A673 (cell line): Measurements from ENCODE around the gene TAS2R8.

Source experiments
- EZH2 ChIP-seq: fragments of 200-600 bp; sonication (generic); IDR thresholded peaks from 2 replicates; pipeline ENCODE4 v1.6.1; 2017; ENCODE audit warnings: borderline replicate concordance, low read depth, mild to moderate bottlenecking, mixed read lengths, antibody characterized with exemption, low read length; ENCODE audit not compliant: poor library complexity, severe bottlenecking
- TF ChIP-seq, protein P1 (sequence below): fragments of 300-800, 200-600 bp; sonication (generic); conservative IDR thresholded peaks from 2 replicates; pipeline ENCODE4 v1.5.1; 2017; ENCODE audit warnings: low read depth, mild to moderate bottlenecking, antibody characterized with exemption, low read length, moderate library complexity, mixed read lengths

DNA sequence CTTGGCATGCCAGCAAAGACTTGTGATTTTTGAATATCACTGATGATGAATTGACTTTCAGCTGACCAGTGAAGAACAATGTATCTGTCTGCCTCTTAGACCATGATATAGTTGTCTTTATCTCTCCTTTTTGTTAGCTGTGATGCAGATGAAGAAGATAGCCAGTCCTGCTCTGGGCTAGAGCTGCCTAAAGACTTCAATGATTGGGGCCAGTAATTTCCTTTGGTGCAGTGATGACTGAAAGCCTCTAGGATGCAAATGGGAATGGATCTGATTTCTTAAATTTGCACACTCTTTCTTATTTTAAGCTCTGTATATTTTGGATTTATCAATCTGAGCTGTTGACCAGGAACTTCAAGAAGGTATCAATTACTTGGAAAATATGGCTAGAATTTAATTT lies 3.0 kb upstream of the TAS2R8 start, which contains the start of gene TAS2R9:
- TF ChIP-seq, protein P1, sequence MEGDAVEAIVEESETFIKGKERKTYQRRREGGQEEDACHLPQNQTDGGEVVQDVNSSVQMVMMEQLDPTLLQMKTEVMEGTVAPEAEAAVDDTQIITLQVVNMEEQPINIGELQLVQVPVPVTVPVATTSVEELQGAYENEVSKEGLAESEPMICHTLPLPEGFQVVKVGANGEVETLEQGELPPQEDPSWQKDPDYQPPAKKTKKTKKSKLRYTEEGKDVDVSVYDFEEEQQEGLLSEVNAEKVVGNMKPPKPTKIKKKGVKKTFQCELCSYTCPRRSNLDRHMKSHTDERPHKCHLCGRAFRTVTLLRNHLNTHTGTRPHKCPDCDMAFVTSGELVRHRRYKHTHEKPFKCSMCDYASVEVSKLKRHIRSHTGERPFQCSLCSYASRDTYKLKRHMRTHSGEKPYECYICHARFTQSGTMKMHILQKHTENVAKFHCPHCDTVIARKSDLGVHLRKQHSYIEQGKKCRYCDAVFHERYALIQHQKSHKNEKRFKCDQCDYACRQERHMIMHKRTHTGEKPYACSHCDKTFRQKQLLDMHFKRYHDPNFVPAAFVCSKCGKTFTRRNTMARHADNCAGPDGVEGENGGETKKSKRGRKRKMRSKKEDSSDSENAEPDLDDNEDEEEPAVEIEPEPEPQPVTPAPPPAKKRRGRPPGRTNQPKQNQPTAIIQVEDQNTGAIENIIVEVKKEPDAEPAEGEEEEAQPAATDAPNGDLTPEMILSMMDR, result no peak
- no peak for TF ChIP-seq EZH2
